Stimulated activated CD4-positive, alpha-beta T cell treated with anti-CD3 and anti-CD28 coated beads, Interleukin-15, amount 100 ng/mL, for 24 hours (primary cell): ENCODE results near the gene TEX22.

Experiments
- DNase-seq: peaks from one replicate; pipeline ENCODE4 v3.0.0-alpha.2; 2020

The TEX22 gene

GRCh38 chr14:105367116-105368031 lies 31.0 kb upstream of the TEX22 start:
- no peak for DNase-seq

- DNase-seq, result no peak
These were observed 30.3 kb upstream of the TEX22 start for GRCh38 chr14:105368032-105368417.

- DNase-seq, result no peak
These were observed 29.9 kb upstream of the TEX22 start for GRCh38 chr14:105368426-105368825.

- no peak for DNase-seq
These were observed 29.3 kb upstream of the TEX22 start for GRCh38 chr14:105368910-105369652.

- DNase-seq, result no peak
These were observed 28.7 kb upstream of the TEX22 start for GRCh38 chr14:105369653-105370040.

GRCh38 chr14:105374389-105374788 lies 23.9 kb upstream of the TEX22 start:
- DNase-seq, result no peak

- peak; percentile 70 for DNase-seq
These were observed 22.7 kb upstream of the TEX22 start for GRCh38 chr14:105375635-105376057.

- no peak for DNase-seq
These were observed 21.6 kb upstream of the TEX22 start for GRCh38 chr14:105376521-105377440.

GRCh38 chr14:105377555-105378182 lies 20.7 kb upstream of the TEX22 start:
- no peak for DNase-seq

GRCh38 chr14:105378199-105378598 lies 20.1 kb upstream of the TEX22 start:
- DNase-seq, result no peak

GRCh38 chr14:105378873-105379685 lies 19.3 kb upstream of the TEX22 start:
- DNase-seq, result no peak

GRCh38 chr14:105379946-105380345 lies 18.4 kb upstream of the TEX22 start:
- no peak for DNase-seq

- no peak for DNase-seq
These were observed 17.6 kb upstream of the TEX22 start for GRCh38 chr14:105380756-105381155.

- no peak for DNase-seq
These were observed 16.6 kb upstream of the TEX22 start for GRCh38 chr14:105381446-105382342.

- DNase-seq, result no peak
These were observed 15.8 kb upstream of the TEX22 start for GRCh38 chr14:105382343-105383082.

- DNase-seq, result no peak
These were observed 15.1 kb upstream of the TEX22 start for GRCh38 chr14:105383083-105383730.

- no peak for DNase-seq
These were observed 14.2 kb upstream of the TEX22 start for GRCh38 chr14:105384041-105384557.

GRCh38 chr14:105384605-105385321 lies 13.6 kb upstream of the TEX22 start:
- DNase-seq, result no peak
